A549 (cell line): ENCODE data around the gene ANKRD29. TPM values are rescaled to one million over a fixed set of nuclear protein-coding genes. Genes with fewer than 3 reads are reported as not detected.
A peak's percentile ranks its signal among the peaks of the same experiment; 100 is the strongest.

Experiments used
- ATAC-seq, 2 experiments: fragments of 200-7000 bp in 1 of 2; fragments of >200 bp in 1 of 2; cut with Nextera tagmentation in 1 of 2; cut with Tn5 transposase in 1 of 2; 3 replicates each; pipeline versions ENCODE4 v1.8.0 to v1.9.1; 2018 to 2020; ENCODE audit warnings: mild to moderate bottlenecking in 1 of 2, moderate library complexity in 1 of 2
- CTCF ChIA-PET: fragments of 300-600 bp; sonication (Branson Sonifier 250); formaldehyde crosslinking; extraction: SDS; loops from one replicate; lab custom pipeline; 2021; ENCODE audit warnings: antibody characterized with exemption, inconsistent platforms; lab: Yijun Ruan, JAX
- POLR2A ChIA-PET: fragments of 350-600 bp; formaldehyde crosslinking; extraction: SDS; loops from one replicate; lab custom pipeline; 2021; ENCODE audit warnings: antibody characterized with exemption, inconsistent platforms; lab: Yijun Ruan, JAX
- DNase-seq, 2 experiments: peaks; one replicate each; pipeline versions ENCODE4 v3.0.0 to v3.0.0-alpha.2; 2011 to 2016; ENCODE audit warnings: low read depth in 1 of 2, low spot score in 1 of 2
- FAIRE-seq: peaks from 2 replicates; lab custom pipeline; 2011; peaks lifted over from hg19 to GRCh38; lab: Jason Lieb, UNC
- H3K27ac ChIP-seq, 2 experiments: fragments of >200 bp; sonication (Bioruptor Twin); formaldehyde crosslinking; 3 replicates each; pipeline ENCODE4 v1.5.1; 2016 to 2017
- H3K4me1 ChIP-seq: fragments of >200 bp; sonication (Bioruptor Twin); formaldehyde crosslinking; 3 replicates; pipeline ENCODE4 v1.6.1; 2016
- H3K4me2 ChIP-seq: fragments of >200 bp; sonication (Bioruptor Twin); formaldehyde crosslinking; 3 replicates; pipeline ENCODE4 v1.6.1; 2016
- H3K4me3 ChIP-seq: fragments of >200 bp; sonication (Bioruptor Twin); formaldehyde crosslinking; 3 replicates; pipeline ENCODE4 v1.5.1; 2016
- H3K9me3 ChIP-seq: fragments of >200 bp; sonication (Bioruptor Twin); formaldehyde crosslinking; 3 replicates; pipeline ENCODE4 v1.6.1; 2016
- ATOH8 ChIP-seq: fragments of 250-450 bp; sonication (Bioruptor Pico); IDR thresholded peaks from 2 replicates; pipeline ENCODE4 v1.5.0; 2020; ENCODE audit warnings: low read depth, mild to moderate bottlenecking, moderate library complexity
- BHLHE40 ChIP-seq: IDR thresholded peaks from 2 replicates; pipeline ENCODE4 v1.6.1; 2012; ENCODE audit warnings: low read depth, low read length, inconsistent platforms
- CBX8 ChIP-seq: fragments of 200-600 bp; sonication (generic); IDR thresholded peaks from 2 replicates; pipeline ENCODE4 v1.6.1; 2016
- CTCF ChIP-seq: fragments of >200 bp; sonication (Bioruptor Twin); formaldehyde crosslinking; IDR thresholded peaks from 3 replicates; pipeline ENCODE4 v1.5.1; 2016
- E2F6 ChIP-seq: IDR thresholded peaks from 2 replicates; pipeline ENCODE4 v1.6.1; 2012; ENCODE audit warnings: low read depth, borderline replicate concordance
- EP300 ChIP-seq, 2 experiments: fragments of >200 bp; sonication (Bioruptor Twin); formaldehyde crosslinking; IDR thresholded peaks; 2 replicates in 1 of 2; 3 replicates in 1 of 2; pipeline ENCODE4 v1.6.1; 2016 to 2017
- ESRRA ChIP-seq: fragments of 150-350 bp; IDR thresholded peaks from 2 replicates; pipeline ENCODE4 v1.6.1; 2014; ENCODE audit warnings: mild to moderate bottlenecking, low read length, borderline replicate concordance
- FOSB ChIP-seq: fragments of 250-450 bp; sonication (Bioruptor Pico); IDR thresholded peaks from 2 replicates; pipeline ENCODE4 v1.5.0; 2020; ENCODE audit warnings: mild to moderate bottlenecking, moderate library complexity
- FOXS1 ChIP-seq: fragments of 250-450 bp; sonication (Bioruptor Pico); IDR thresholded peaks from 2 replicates; pipeline ENCODE4 v1.5.0; 2020; ENCODE audit warnings: mild to moderate bottlenecking, moderate library complexity
- JUNB ChIP-seq: fragments of >200 bp; sonication (Bioruptor Twin); formaldehyde crosslinking; IDR thresholded peaks from 2 replicates; pipeline ENCODE4 v1.6.1; 2016
- KDM5A ChIP-seq: fragments of 200-600 bp; sonication (generic); IDR thresholded peaks from 2 replicates; pipeline ENCODE4 v1.6.1; 2016; ENCODE audit warnings: antibody characterized with exemption, mild to moderate bottlenecking
- MAX ChIP-seq: IDR thresholded peaks from 2 replicates; pipeline ENCODE4 v1.6.1; 2012
- NPAS2 ChIP-seq: fragments of 250-450 bp; sonication (Bioruptor Pico); IDR thresholded peaks from 2 replicates; pipeline ENCODE4 v1.8.0; 2022; ENCODE audit warnings: mild to moderate bottlenecking, moderate library complexity, borderline replicate concordance
- NR3C1 ChIP-seq: fragments of >200 bp; sonication (Bioruptor Twin); formaldehyde crosslinking; IDR thresholded peaks from 3 replicates; pipeline ENCODE4 v1.6.1; 2017
- PHF8 ChIP-seq: fragments of 200-600 bp; sonication (generic); IDR thresholded peaks from 2 replicates; pipeline ENCODE4 v1.6.1; 2016; ENCODE audit warnings: low read depth, mild to moderate bottlenecking, antibody characterized with exemption, moderate library complexity, borderline replicate concordance
- POLR2A ChIP-seq: IDR thresholded peaks from 2 replicates; pipeline ENCODE4 v1.6.1; 2012; ENCODE audit warnings: mild to moderate bottlenecking, low read length
- POLR2AphosphoS2 ChIP-seq: conservative IDR thresholded peaks from 2 replicates; pipeline ENCODE4 v1.6.1; 2012; ENCODE audit warnings: low read length, improper control_type of control experiment, inconsistent platforms
- RAD21 ChIP-seq, 2 experiments: fragments of >200 bp in 1 of 2; sonication (Bioruptor Twin) in 1 of 2; formaldehyde crosslinking in 1 of 2; IDR thresholded peaks in 1 of 2; conservative IDR thresholded peaks in 1 of 2; 2 replicates in 1 of 2; 3 replicates in 1 of 2; pipeline ENCODE4 v1.6.1; 2012 to 2018; ENCODE audit warnings: inconsistent platforms in 1 of 2
- RARB ChIP-seq: fragments of 250-450 bp; sonication (Bioruptor Pico); IDR thresholded peaks from 2 replicates; pipeline ENCODE4 v1.8.0; 2021; ENCODE audit warnings: mild to moderate bottlenecking, moderate library complexity
- SMC3 ChIP-seq: fragments of >200 bp; sonication (Bioruptor Twin); formaldehyde crosslinking; IDR thresholded peaks from 3 replicates; pipeline ENCODE4 v1.6.1; 2018; ENCODE audit warnings: inconsistent platforms
- WGBS: methylation state at CpG from one replicate; pipeline ENCODE4 v1.1.6; 2017; ENCODE audit errors: missing lambda C conversion rate; 5-methylcytosine and 5-hydroxymethylcytosine counted together
- polyA plus RNA-seq, 4 experiments: library from polyadenylated mRNA; depleted of rRNA in 3 of 4; stranded (reverse); fragments of >200 nt; fragmentation: RNase III in 1 of 4; extraction: RNeasy Plus Mini Kit Qiagen cat#74134 plus additional on column Dnase treatment in 1 of 4; gene quantifications; 2 replicates in 3 of 4; 3 replicates in 1 of 4; pipeline ENCODE4 v1.2.3, GENCODE V29; 2011 to 2017

The ANKRD29 gene
- polyA plus RNA-seq, 2 of the 4 experiments (the other 2 are of a cell fraction) = 12.4 to 25.4 TPM

GRCh38 chr18:23689616-23690504 lies 27.1 kb upstream of the ANKRD29 start (continued):
- TF ChIP-seq FOSB (no peak), KDM5A (no peak), BHLHE40 (no peak), ESRRA (no peak), EP300 (IDR thresholded peaks at IDR 0.05) (no peak), JUNB (no peak), CBX8 (no peak), ATOH8 (CRISPR knock-in tag) (no peak), MAX (peak; percentile 74), POLR2AphosphoS2 (no peak), PHF8 (0 out of 2 replicates have a peak, but pooled peaks have one; percentile 16), NR3C1 (no peak), RAD21 (conservative IDR thresholded peaks at IDR 0.05 in 1 of 2, IDR thresholded peaks at IDR 0.05 in 1 of 2) (no peak)
- TF ChIP-seq, all 56 proteins: peak for 4

- Histone ChIP-seq H3K4me1 (peaks cover 31% of the 10 kb centered on the region), H3K9me3 (peaks cover under 1% of the 10 kb centered on the region; the same call in 2 of the 3 replicates), H3K27ac (peak within 1 kb of the TSS; percentile 84 to 97), H3K4me3 (peak within 1 kb of the TSS; percentile 67), H3K4me2 (peak within 1 kb of the TSS; percentile 88)
- 5% methylated on average over 22 of the region's 45 CpGs for WGBS
- FAIRE-seq (no peak), ATAC-seq (peak; percentile 79 to 89), DNase-seq (peak; percentile 46 to 65)
- ChIA-PET CTCF (interaction anchor here (0.6 to 2.6 kb wide), 7 partner anchors 10 to 67 kb away, joined by 3 to 11 read pairs (median 3); no protein-coding TSS in a partner anchor), POLR2A (no interaction called here)
- TF ChIP-seq CTCF = peak; percentile 31; the same call in 2 of the 3 replicates
- peak in 1 of 2 experiments; percentile 47; a peak in 3 of 5 replicates for TF ChIP-seq RAD21 (conservative IDR thresholded peaks at IDR 0.05 in 1 of 2, IDR thresholded peaks at IDR 0.05 in 1 of 2)
- TF ChIP-seq NPAS2 = no peak
- peak; percentile 65; the same call in 1 of the 2 replicates for TF ChIP-seq MAX
- peak; percentile 55 for TF ChIP-seq SMC3
- TF ChIP-seq POLR2A = peak; percentile 35
- peak; percentile 89 for TF ChIP-seq E2F6
- no peak for TF ChIP-seq RARB (CRISPR knock-in tag)
- TF ChIP-seq FOXS1 (CRISPR knock-in tag) = no peak
Observed at GRCh38 chr18:23689031-23689615, 26.4 kb upstream of the ANKRD29 start, which contains the start of gene LAMA3. TSS of gene LAMA3 (plus strand) at chr18:23689453. CDS start at chr18:23689684, 231 bp downstream.
